K562 treated with DMSO at 1 percent for 12 hours (cell line): ENCODE results near the gene CNTNAP2. TPM values are rescaled to one million over a fixed set of nuclear protein-coding genes. Genes with fewer than 3 reads are reported as not detected.

ENCODE experiments used
- total RNA-seq: library from RNA; unstranded; fragments of 300-600 nt; gene quantifications from 2 replicates; pipeline ENCODE4 v1.2.3, GENCODE V29; 2022; ENCODE audit not compliant: insufficient read depth

The CNTNAP2 gene
- total RNA-seq = not detected in 2 replicates

GRCh38 chr7:146116521-146117222 lies at the start of gene CNTNAP2:
Gene CNTNAP2 (plus strand): TSS chr7:146116801. CDS start chr7:146116877, 76 bp downstream.

